Measurements from ENCODE around the gene LRP1B.
"Not testable (repeated sequence)": the region's sequence is repeated elsewhere in the genome, so short reads cannot be mapped to it uniquely, and the experiment has no call there.

LRP1B gene

GRCh38 chr2:140565756-140566155 lies 1565.1 kb downstream of the LRP1B start:
- FAIRE-seq, result no peak

- no peak for FAIRE-seq
Observed at GRCh38 chr2:140555701-140556100, 1575.1 kb downstream of the LRP1B start.

DNA sequence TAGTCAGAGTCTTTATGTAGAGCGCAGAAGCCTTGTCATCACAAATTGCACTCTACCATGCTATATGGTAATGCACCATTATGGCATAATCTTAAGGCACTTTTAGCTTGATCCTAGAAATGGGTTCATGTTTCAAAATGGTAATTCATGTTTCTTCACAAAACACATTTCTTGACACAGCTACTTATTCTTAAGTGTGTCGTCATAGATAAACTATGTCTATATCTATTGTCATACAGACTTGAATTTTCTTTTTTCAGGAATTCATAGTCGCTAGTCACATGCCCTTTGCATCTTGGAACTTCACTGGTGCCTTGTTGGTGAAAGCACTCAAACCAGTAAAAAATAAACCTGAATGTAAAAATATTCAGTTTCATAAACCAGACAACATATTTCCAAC lies 1578.2 kb downstream of the LRP1B start:
- no peak for FAIRE-seq

DNA sequence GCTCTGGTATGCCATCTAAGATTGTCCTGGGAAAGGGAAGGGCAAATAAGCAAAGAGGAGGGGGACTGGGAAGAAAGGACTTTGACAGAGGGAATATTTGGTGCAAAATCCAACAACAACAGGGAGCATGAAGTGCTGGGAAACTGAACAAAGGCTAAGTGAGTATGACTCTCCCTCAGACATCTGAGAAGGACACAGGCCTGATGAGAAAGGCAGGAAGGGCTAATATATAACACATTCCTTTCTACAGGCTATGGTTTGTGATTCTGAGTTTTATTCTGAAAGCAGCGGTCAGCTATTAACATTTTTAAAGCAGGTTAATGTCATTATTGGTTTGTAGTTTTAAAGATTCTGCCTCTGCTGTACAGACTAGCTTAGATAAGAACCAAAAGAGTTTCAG lies 1579.5 kb downstream of the LRP1B start:
- no peak for FAIRE-seq

DNA sequence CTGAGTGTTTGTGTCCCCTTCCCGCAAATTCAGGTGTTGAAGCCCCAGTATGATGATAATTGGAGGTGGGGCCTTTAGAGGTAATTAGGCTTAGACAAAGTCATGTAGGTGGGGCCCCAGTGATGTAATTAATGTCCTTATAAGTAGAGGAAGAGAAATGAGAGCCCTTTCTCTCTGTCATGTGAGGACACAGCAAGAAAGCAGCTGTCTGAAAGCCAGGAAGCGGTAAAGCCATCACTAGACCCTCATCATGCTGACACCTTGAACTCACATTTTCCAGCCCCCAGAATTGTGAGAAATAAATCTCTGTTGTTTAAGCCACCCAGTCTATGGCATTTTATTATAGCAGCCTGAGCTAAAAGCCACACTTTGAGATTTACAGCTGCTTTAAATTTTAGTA lies 1580.0 kb downstream of the LRP1B start:
- no peak for FAIRE-seq

GRCh38 chr2:140544769-140545168 lies 1586.0 kb downstream of the LRP1B start:
- FAIRE-seq, result not testable (repeated sequence)

- FAIRE-seq, result no peak
Observed at GRCh38 chr2:140542627-140543026, 1588.2 kb downstream of the LRP1B start.

DNA sequence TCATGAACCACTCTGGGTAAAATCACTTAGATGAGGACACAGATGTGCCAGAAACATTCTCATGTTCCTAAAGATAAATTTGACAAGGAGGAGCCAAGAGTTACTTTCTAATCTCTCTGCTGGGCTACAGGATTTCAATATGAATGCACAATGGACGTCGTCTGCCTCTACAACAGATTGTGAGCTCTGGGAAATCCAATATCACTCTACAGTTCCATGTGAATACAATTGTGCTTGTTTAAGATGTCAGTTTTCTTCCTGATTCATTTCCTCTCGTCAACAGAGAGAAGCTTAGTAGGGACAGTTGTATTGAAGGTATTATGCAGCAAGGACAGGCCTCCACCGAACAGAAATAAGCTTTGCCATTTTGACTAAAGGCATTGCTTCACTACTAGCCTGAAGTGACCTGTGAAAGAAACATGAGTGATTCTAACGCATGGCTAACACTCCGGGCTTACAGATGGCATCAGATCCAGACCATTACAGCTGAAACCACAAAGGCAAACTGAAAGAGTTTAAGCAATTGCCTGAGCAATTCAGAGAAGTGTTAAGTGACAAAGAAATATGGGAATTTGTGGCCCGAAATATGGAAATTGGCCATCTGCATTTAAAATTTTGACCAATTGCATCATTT lies 1591.5 kb downstream of the LRP1B start:
- FAIRE-seq, result no peak

DNA sequence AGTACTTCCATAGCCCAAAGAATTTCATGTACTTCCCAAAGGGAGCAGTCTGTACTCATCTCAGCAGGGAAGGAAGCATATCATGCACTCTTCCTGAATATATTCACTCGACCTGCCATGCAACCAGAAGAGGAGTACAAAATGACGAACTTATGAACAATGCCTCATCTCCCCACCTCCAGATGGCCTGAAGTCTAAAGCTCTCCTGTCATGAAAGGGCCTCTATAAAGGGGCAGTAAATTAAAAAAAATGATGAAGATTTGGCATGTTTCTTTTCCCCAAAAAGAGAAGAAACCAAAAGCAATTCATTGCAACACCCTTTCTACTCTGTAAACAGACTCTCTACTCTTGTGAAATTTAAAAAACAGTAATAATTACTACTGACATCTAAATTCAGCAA lies 1601.1 kb downstream of the LRP1B start:
- FAIRE-seq, result no peak

- no peak for FAIRE-seq
Observed at GRCh38 chr2:140528982-140529381, 1601.8 kb downstream of the LRP1B start.

- no peak for FAIRE-seq
Observed at GRCh38 chr2:140526575-140526974, 1604.2 kb downstream of the LRP1B start.

- FAIRE-seq, result no peak
Observed at GRCh38 chr2:140512106-140512505, 1618.7 kb downstream of the LRP1B start.

GRCh38 chr2:140509765-140510164 lies 1621.1 kb downstream of the LRP1B start:
- FAIRE-seq, result no peak

GRCh38 chr2:140508756-140509155 lies 1622.1 kb downstream of the LRP1B start:
- no peak for FAIRE-seq

DNA sequence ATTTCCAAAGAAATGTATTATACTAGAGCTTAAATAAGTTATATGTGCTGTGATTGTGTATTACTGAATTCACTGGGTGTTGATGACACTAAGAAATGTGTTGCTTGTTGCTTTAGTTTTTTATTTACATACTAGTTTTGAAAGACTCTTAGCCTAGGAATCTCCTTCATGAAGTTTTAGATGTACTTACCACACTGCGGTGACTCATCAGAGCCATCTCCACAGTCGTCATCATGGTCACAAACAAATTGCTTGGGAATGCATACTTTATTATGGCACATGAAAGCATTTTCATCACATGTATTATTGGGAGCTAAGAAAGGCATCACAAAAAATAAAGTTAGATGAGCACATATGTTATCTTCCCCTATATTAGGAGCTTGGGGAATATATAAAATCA lies 1624.2 kb downstream of the LRP1B start:
- FAIRE-seq, result no peak

DNA sequence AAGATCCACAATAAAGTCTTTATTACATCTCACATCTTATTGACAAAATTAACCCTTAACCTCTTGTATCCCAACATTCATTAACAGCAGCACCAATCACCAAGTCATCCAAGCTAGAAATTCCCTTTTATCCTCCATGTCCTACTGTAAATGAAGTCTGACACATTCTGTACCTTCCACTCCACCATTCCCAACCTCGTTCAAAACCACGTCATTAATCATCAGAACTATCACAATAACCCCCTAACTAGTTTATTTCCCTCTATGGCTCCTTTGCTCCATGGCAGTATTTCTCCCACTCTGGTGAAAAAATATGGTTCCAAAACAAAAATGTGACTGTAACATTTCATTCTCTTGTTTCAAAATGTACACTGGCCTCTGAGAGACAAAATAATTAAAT lies 1626.2 kb downstream of the LRP1B start:
- no peak for FAIRE-seq

DNA sequence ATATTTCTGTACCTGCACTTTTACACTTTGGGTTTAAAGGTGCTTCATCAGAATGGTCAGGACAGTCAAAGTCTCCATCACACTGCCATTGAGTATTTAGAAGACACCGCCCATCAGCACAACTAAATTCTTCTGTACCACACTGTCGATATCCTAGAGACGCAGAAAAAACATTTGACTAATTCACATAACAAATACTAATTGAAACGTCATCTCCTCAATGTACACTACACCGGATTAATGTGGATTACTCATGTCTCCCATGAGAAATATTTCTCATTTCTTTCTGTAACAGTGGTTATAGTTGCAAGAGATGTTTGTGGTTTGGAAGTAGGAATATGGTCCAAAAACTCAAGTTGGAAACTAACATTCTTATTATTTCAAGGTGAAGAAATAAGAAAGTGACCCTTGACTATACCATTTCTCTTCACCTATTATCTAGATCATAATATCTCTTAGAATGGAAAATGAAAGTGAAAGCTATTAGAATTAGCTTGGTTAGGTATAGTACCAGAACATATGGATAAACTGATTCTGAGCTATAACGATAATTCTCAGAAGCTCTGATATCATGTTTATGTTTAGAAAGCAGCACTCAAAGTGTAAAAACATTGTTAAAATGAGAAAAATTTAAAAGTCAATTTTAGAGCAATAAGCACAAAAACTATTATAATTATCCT lies 1627.7 kb downstream of the LRP1B start:
- FAIRE-seq, result no peak

- no peak for FAIRE-seq
Observed at GRCh38 chr2:140498360-140498759, 1632.5 kb downstream of the LRP1B start.

GRCh38 chr2:140496714-140497113 lies 1634.1 kb downstream of the LRP1B start:
- no peak for FAIRE-seq

DNA sequence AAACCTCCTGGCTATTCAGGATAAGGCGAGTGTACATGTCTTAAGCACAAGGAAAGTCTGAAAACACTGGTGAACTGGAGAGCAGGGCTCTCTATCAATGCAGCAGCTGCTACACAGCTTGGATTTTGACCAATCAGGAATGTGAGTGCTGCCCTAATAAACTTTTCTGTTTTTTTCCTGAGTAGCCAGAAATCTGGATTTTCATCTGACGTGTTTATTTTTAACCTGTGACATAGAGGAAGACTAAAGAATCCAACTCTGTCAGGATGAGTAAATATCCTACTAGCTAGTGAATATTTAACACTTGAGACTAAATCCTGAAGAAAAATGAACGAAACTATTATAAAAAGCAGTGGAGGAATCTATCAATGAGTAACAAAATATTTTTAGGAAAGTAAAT lies 1638.9 kb downstream of the LRP1B start:
- no peak for FAIRE-seq

GRCh38 chr2:140489193-140489592 lies 1641.6 kb downstream of the LRP1B start:
- FAIRE-seq, result no peak

DNA sequence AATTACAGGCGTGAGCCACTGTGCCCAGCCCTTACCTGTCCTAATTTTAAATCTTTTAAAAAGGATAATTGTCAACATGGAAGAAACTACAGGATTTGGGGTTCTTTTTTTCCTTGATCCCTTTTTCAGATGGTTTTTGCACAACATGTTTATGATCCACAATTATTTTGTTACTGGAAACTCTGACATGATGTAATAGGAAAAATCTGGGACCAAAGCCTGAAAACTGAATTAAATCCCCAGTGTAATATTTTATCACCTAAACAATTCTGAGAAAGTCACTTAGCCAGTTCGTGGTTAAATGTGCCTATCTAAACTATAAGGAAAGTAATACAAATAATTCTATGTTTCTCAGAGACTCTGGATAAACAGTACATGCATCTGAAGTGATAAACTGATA lies 1649.7 kb downstream of the LRP1B start:
- FAIRE-seq, result no peak

GRCh38 chr2:140473851-140474250 lies 1657.0 kb downstream of the LRP1B start:
- FAIRE-seq, result no peak

- no peak for FAIRE-seq
Observed at GRCh38 chr2:140472676-140473075, 1658.1 kb downstream of the LRP1B start.

GRCh38 chr2:140465301-140465700 lies 1665.5 kb downstream of the LRP1B start:
- FAIRE-seq, result no peak

All from endometrium (tissue), 2 donors.